Retinal pigment epithelial cell (primary cell): Measurements from ENCODE around the gene NMT1.

Experiments used
- DNase-seq: peaks from one replicate; pipeline ENCODE4 v3.0.0-alpha.2; 2010; ENCODE audit warnings: low read depth
- H3K4me3 ChIP-seq: 2 replicates; pipeline ENCODE4 v1.5.1; 2011; ENCODE audit warnings: mild to moderate bottlenecking, low read length, control low read depth, moderate library complexity
- CTCF ChIP-seq: conservative IDR thresholded peaks from 2 replicates; pipeline ENCODE4 v1.5.1; 2011; ENCODE audit warnings: low read depth, low read length, control low read depth, inconsistent platforms

The NMT1 gene

GRCh38 chr17:45146166-45146565 lies 85.0 kb downstream of the NMT1 start:
- no peak for TF ChIP-seq CTCF
- no peak overlapping the region for H3K4me3 ChIP-seq
- no peak for DNase-seq

GRCh38 chr17:45146592-45146889 lies 85.4 kb downstream of the NMT1 start:
- no peak for DNase-seq
- no peak overlapping the region for H3K4me3 ChIP-seq
- TF ChIP-seq CTCF: no peak

GRCh38 chr17:45146890-45147580 lies 85.9 kb downstream of the NMT1 start:
- TF ChIP-seq CTCF: no peak
- H3K4me3 ChIP-seq: peak overlapping the region; percentile 62
- DNase-seq: no peak

GRCh38 chr17:45147581-45148182 lies 86.6 kb downstream of the NMT1 start:
- TF ChIP-seq CTCF: no peak
- peak overlapping the region; percentile 62 for H3K4me3 ChIP-seq
- DNase-seq: peak; percentile 97

- DNase-seq: peak; percentile 98
- peak within 1 kb of the TSS; percentile 96 for H3K4me3 ChIP-seq
- no peak for TF ChIP-seq CTCF
Measured at GRCh38 chr17:45148183-45149036, 87.3 kb downstream of the NMT1 start, which contains the start of gene HEXIM1. HEXIM1 (plus strand) TSS chr17:45148475; CDS start chr17:45149191, 716 bp downstream.

- peak overlapping the region; percentile 96 for H3K4me3 ChIP-seq
- TF ChIP-seq CTCF: peak; percentile 88
- DNase-seq: no peak
Measured at GRCh38 chr17:45149037-45149668, 88.0 kb downstream of the NMT1 start.
